ENCODE results near the gene ACCS. TPM values are rescaled to one million over a fixed set of nuclear protein-coding genes. Genes with fewer than 3 reads are reported as not detected.

The ACCS gene
- total and polyA plus RNA-seq, 2 of the 4 experiments (the other 2 are of a cell fraction): 1.8 to 7.3 TPM

- Histone ChIP-seq H3K4me3 (ENCODE audit: insufficient read depth, low read depth, low read length) (no peak within 1 kb of the TSS), H3K9ac (ENCODE audit: low read depth, low read length) (no peak within 1 kb of the TSS), H3K4me1 (ENCODE audit: control insufficient read depth, insufficient read depth, low read length) (no peaks in the 10 kb centered on the region), H3K23ac (ENCODE audit: low read depth, low read length) (no peak within 1 kb of the TSS), H4K8ac (ENCODE audit: low read depth in 2 of 2, low read length in 2 of 2) (no peak within 1 kb of the TSS), H2BK20ac (ENCODE audit: low read depth, low read length) (no peak within 1 kb of the TSS), H4K20me1 (ENCODE audit: insufficient read depth, low read length) (no peaks in the 10 kb centered on the region), H3K4ac (ENCODE audit: low read depth, low read length) (no peak within 1 kb of the TSS), H2AFZ (replicated peaks; ENCODE audit: low read length, poor library complexity) (peak within 1 kb of the TSS; percentile 13), H2AK5ac (ENCODE audit: low read depth, low read length) (no peak within 1 kb of the TSS), H4K5ac (ENCODE audit: low read depth, low read length) (no peak within 1 kb of the TSS), H3K36me3 (ENCODE audit: control insufficient read depth, insufficient read depth, low read length) (no peaks in the 10 kb centered on the region), H3K56ac (ENCODE audit: extremely low read depth, insufficient read depth, low read length) (no peak within 1 kb of the TSS), H3K18ac (ENCODE audit: low read depth, low read length) (no peak within 1 kb of the TSS), H2BK15ac (ENCODE audit: low read depth, low read length) (no peak within 1 kb of the TSS), H2AK9ac (replicated peaks; ENCODE audit: low read depth, low read length, poor library complexity) (no peak within 1 kb of the TSS), H3K9me3 (ENCODE audit: control insufficient read depth, insufficient read depth, low read length) (no peaks in the 10 kb centered on the region), H2BK120ac (ENCODE audit: low read depth, low read length) (no peak within 1 kb of the TSS), H2BK5ac (ENCODE audit: low read depth, low read length, poor library complexity, severe bottlenecking) (no peak within 1 kb of the TSS), H4K91ac (ENCODE audit: insufficient read depth, low read depth, low read length) (no peak within 1 kb of the TSS), H3K9me1 (ENCODE audit: insufficient read depth, low read length) (no peaks in the 10 kb centered on the region), H3K14ac (replicated peaks; ENCODE audit: low read depth, low read length) (no peak within 1 kb of the TSS), H3K79me1 (ENCODE audit: low read depth in 1 of 2, low read length in 2 of 2) (no peaks in the 10 kb centered on the region), H3K4me2 (ENCODE audit: low read depth, low read length) (no peak within 1 kb of the TSS), H3K27me3 (ENCODE audit: control insufficient read depth, insufficient read depth, low read length) (peaks cover 11% of the 10 kb centered on the region), H3K27ac (ENCODE audit: insufficient read depth, low read length) (no peak within 1 kb of the TSS)
- 87% methylated on average over 3 of the region's 12 CpGs; no CpG with 5 or more reads in 1 of the 2 experiments for WGBS, 2 experiments (ENCODE audit: extremely low coverage in 2 of 2, insufficient read length in 1 of 2)
- dilution Hi-C loops (cut with HindIII; ENCODE audit: low sequenced_read_pairs, unreplicated experiment) (loop anchor here (25.0 kb wide), 1 partner anchor 136 kb away; no protein-coding TSS in a partner anchor), intact Hi-C loops (cut with micrococcal nuclease) (no loop called here), in situ Hi-C loops (cut with MboI; ENCODE audit: low sequenced_read_pairs) (no loop called here)
- CTCF ChIA-PET: no interaction called here
- TF ChIP-seq CTCF (conservative IDR thresholded peaks at IDR 0.05; ENCODE audit: low read depth, low read length): no peak
- TF ChIP-seq NFE2L2 (IDR thresholded peaks at IDR 0.05; ENCODE audit: low read depth, low read length): no peak
- TF ChIP-seq MAFK (IDR thresholded peaks at IDR 0.05; ENCODE audit: low read depth, low read length): no peak
- TF ChIP-seq POLR2A (IDR thresholded peaks at IDR 0.05; ENCODE audit: low read depth, low read length): no peak
- TF ChIP-seq RFX5 (IDR thresholded peaks at IDR 0.05; ENCODE audit: low read depth, low read length): no peak
- TF ChIP-seq CEBPB (IDR thresholded peaks at IDR 0.05; ENCODE audit: low read depth, low read length): no peak
- TF ChIP-seq RCOR1 (IDR thresholded peaks at IDR 0.05; ENCODE audit: insufficient replicate concordance, low read length): no peak
- no peak for TF ChIP-seq BHLHE40 (IDR thresholded peaks at IDR 0.05; ENCODE audit: low read depth, low read length)
- no peak for TF ChIP-seq MAZ (IDR thresholded peaks at IDR 0.05; ENCODE audit: borderline replicate concordance, low read depth, low read length)
- TF ChIP-seq RAD21 (IDR thresholded peaks at IDR 0.05; ENCODE audit: low read length): no peak
- no TSS peak for BruUV-seq (replicated peaks)
- ATAC-seq (ENCODE audit: low read depth) (no peak), DNase-seq (no peak)
- POLR2A ChIA-PET (ENCODE audit: unreplicated experiment): no interaction called here
Measured at GRCh38 chr11:44047931-44048431, 18.1 kb upstream of the ACCS start, which contains the start of gene ACCSL. TSS of gene ACCSL (plus strand) at chr11:44047981. CDS start at chr11:44048037, 56 bp downstream.

Data from IMR-90 (cell line).